ENCODE data around the gene SNRPB2.

SNRPB2 gene

GRCh38 chr20:16740365-16741072 is 10.7 kb downstream of the SNRPB2 start:
- no peak for DNase-seq

- no peak for DNase-seq
Observed at GRCh38 chr20:16744178-16744807, 14.5 kb downstream of the SNRPB2 start.

- DNase-seq = no peak
Observed at GRCh38 chr20:16745204-16745603, 15.4 kb downstream of the SNRPB2 start.

DNA sequence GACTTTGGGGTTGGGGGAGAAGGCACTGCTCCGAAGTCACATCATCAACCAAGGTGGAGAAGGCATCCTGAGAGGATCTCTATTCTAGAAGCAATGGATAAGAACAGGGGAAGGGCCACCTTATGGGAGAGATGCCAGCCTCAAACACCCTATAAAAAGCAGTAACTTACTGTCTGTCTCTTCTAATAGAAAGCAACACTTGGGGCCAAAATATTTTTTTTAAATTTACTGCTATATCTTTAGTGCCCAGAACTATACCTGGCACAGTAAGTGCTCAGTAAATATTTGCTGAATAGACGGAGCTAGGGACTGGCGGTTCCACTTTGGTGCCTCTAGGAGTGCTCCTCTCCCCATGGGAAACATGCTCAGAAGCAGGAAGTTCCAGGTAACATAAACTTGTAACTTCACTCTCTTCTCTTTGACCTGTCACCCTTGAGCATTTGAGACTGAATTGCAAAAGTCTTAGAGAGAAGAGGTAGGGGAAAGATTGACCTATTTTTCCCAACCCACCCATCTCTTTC is 17.5 kb downstream of the SNRPB2 start:
- DNase-seq = no peak

DNA sequence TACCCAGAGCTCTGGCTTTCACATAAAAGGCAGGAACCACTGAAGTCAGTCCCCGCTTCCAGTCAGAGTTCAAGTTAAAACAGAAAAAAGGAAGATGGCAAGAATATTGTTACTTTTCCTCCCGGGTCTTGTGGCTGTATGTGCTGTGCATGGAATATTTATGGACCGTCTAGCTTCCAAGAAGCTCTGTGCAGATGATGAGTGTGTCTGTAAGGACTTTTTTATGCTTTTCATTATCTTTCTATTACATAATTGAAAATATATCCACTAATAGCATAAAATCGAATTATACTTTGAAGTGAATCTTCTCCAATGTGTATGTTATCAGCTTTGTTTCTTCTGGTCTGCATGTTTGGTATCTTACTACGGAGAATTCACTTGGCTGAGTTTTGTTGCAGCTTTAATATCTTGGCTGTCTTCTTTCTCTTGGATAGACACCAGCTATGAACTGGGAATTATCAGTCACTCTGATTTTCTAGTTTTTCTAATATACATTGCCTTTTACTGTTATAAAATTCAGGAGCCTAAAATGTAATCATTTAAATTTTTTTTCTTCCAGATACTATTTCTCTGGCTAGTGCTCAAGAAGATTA is 18.6 kb downstream of the SNRPB2 start, which contains the start of gene OTOR:
OTOR (plus strand) TSS at position 51 of the 593 bp plus-strand sequence; CDS start at position 95, 44 bp downstream.
- no peak for DNase-seq

DNA sequence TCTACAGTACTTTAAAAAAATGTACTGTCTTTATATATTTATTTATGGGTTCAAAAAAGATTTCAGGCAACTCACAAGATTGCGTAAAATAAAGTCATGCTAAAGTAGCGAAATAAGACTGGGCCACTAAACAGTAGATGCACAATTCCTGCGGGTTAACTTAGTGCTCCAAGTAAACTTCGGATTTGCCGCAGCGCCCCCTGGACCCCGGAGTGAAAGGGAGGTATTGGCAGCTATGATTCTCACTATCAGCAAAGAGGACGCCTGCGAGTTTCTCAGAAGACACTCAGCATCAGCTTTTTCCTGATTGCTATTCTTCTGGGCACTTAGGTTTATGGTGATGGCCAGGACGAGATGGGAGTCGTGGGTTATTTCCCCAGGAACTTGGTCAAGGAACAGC is 19.7 kb downstream of the SNRPB2 start:
- DNase-seq = no peak

- no peak for DNase-seq
Observed at GRCh38 chr20:16752082-16752481, 22.3 kb downstream of the SNRPB2 start.

DNA sequence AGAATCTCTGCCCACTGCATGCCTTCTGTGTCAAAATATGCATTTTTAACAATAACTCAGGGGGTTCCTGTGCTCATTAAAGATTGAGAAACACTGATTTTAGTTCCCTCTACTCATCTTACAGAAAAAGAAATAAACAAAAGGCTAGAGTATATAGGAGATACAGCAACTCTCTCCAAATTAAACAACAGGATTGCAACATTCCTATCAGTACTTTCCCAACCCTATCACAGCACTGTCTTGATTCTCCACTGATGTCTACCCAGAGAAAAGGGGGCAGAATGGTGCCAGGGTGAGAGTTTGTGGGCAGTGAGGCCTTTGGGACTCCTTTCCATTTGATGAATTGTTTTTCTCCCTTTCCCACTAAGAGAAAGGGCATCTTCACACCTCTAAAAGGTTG is 23.1 kb downstream of the SNRPB2 start:
- DNase-seq = no peak

DNA sequence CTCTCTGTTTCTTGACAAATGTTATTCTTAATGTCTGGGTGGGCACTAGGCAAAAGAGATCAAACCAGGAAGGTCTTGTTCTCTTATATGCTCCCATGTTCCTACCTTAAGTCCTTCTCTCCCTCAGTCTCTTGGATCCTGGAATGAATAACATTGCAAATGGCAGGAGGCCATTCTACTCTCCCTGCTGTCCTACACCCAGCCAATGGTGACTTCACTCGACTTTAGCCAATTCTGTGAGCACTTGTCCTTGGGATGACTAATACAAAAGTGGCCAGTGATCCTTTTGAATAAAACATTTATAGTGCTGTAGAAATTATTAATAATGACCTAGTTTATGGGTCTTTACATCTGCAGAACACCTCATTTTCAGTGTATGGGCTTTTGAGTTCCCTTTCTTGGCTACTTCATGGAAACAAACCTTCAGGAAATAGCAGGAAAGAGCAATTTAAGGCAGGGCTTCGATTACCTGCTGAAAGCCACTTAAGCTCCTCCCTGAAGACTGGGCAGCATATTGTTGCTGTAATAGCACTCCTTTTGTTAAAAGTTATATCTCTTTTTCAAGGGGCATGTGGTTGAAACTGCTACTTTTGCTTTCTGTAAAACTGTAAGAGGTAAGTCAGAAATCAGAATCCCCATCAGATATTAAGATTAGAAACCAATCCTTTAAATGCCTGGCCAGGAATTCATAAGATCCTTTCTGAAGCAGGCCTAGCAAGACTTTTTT is 28.8 kb downstream of the SNRPB2 start:
- DNase-seq = no peak

- DNase-seq = no peak
Observed at GRCh38 chr20:16759181-16759563, 29.3 kb downstream of the SNRPB2 start.

DNA sequence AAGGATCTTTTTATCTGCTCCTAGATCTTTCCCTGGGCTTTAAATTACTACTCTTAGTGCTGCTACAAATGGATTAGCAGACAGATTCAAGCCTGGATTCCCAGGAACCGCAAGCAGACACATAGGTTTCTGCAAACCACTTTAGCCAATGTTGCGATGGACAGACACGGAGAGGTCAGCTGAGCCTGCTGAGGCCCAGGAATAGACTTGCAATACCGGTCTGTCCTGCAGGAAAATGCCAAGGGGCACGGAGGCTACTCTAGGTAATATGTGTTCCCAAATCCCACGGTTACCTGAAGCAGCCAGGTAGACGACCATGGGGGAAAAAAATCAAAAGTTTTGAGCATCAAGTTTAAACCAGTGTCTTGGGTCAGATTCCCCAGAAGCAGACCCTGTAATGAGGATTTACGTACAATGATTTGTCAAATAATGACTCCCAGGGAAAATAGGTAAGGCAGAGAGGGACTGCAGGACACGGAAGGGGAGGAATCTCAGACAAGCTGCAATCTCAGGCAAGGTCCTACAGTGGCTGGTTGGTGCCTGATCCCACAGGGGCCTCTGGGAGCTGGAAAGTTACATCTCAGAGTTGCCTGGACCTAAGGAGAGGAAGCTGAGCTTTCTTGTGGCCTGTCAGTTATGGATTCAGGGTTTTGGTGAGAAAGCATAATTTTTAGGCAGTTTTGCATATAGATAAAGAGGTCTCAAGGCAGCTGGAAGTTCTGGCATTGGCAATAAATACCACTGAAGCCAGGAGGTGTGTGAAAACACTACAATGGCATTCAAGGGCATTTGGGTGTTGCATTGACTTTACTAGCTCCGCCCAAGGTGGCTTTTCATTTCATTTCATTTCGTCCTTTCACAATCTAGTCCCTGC is 30.8 kb downstream of the SNRPB2 start:
- no peak for DNase-seq

- DNase-seq = peak; percentile 36 to 48
Observed at GRCh38 chr20:16761305-16761829, 31.5 kb downstream of the SNRPB2 start.

GRCh38 chr20:16764560-16764959 is 34.7 kb downstream of the SNRPB2 start:
- DNase-seq = no peak

- DNase-seq = no peak
Observed at GRCh38 chr20:16771213-16771612, 41.4 kb downstream of the SNRPB2 start.

DNA sequence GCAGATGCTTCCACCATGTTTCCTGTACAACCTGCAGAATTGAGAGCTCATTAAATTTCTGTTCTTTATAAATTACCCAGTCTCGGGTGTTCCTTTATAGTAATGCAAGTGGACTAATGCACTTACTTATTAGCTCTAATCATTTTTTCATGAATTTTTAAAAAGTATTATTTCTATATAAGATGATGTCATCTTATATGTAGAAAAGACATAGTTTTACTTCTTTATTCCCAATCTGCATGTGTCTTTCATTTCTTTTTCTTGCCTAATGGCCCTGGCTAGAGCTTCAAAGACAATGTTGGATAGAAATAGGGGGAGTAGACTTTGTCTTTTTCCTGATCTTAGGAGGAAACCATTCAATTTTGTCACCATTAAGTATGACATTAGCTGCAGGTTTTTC is 46.1 kb downstream of the SNRPB2 start:
- DNase-seq = no peak

DNA sequence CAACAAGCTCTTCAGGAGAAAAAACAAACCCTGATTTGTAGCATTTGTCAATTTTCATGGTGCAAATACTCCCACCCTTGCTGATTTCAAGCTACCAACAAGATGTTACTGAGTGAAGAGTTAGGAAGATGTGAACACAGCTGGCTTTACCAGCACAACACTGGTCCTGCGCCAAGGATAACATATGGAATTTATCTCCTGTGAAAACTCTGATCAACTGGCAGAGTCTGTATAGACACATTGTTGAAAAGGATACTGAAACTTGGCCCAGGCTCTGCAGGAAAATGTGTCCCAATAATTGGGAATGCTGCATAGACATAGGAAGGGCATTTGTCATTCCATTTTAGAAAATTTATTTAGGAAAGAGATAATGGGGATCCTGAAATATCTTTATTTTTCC is 47.3 kb downstream of the SNRPB2 start:
- DNase-seq = no peak

GRCh38 chr20:16778159-16778558 is 48.3 kb downstream of the SNRPB2 start:
- DNase-seq = no peak

- no peak for DNase-seq
Observed at GRCh38 chr20:16781496-16781895, 51.7 kb downstream of the SNRPB2 start.

DNA sequence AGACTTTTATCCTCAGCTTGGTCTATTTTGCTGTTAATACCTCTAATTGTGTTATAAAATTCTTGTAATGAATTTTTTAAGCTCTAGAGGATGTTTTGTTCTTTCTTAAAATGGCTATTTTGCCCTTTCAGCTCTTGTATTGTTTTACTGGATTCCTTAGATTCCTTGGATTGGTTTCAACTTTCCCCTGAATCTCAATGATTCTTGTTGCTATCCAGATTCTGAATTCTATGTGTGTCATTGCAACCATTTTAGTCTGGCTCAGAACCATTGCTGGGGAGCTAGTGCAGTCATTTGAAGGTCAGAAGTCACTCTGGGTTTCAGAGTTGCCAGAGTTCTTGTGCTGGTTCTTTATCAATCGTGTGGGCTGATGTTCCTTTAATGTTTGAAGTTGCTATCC is 55.4 kb downstream of the SNRPB2 start:
- no peak for DNase-seq
